GM19193 (cell line): ENCODE results near the gene SPDYC.

Source experiments
- POLR2A ChIP-seq: IDR thresholded peaks from 4 replicates; pipeline ENCODE4 v1.6.1; 2011; ENCODE audit not compliant: insufficient read depth, insufficient read length; ENCODE audit errors: extremely low read depth

Gene SPDYC

DNA sequence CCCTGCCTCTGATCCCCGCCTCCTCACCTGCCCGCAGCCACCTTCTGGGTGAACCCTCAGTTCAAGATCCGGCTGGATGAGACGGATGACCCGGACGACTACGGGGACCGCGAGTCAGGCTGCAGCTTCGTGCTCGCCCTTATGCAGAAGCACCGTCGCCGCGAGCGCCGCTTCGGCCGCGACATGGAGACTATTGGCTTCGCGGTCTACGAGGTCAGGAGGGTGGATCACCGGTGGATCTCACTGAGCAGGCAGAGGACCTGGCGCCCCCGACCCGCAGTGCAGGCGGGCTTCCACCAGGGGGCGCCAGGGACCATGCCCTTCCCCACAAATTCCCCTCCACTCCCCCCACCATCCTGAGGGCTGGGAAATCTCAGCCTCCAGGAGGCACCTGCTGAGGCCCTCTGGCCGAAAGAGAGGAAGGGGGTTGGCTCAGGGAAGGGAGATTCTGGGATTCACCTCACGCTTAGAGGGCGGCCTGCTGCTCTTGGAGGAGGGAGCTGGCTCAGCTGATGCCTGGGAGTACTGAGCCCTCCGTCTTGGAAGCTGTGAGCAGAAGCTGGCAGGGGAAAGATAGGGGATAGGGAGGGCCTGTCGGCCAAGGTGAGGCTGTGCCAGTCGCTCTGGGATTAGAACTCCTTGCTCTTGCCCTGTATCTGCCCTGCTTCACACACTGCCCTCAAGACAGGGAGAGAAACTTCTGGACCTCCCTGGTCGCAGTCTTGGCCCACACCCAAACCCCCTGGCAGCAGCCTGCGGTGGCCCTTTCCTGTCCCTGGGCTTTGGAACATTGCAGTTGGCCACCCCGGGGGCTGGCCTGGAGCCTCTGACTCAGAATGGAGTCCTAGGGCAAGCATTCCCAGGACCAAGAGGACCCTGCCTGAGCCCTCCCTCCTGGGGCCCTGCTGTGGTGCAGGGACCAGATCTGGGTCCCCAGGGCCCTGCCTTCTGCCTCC, 34.9 kb downstream of the SPDYC start:
- TF ChIP-seq POLR2A, result no peak

DNA sequence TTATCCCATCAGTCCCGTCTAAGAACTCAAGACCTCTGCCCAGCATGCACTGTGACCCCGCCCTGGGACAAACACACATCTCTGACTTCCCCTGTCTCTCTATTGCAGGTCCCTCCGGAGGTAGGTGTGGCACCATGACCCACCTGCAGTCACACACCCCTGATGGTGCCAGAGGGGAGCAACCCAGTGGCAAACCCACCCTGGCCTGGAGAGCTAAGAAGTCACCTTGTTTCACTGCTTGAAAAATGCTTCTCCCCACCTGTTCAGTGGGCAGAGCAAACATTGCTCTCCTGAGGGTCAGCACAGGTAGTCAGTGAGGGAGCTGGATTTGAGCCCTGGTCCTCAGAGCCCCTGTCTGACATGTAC, 35.6 kb downstream of the SPDYC start:
- TF ChIP-seq POLR2A, result no peak

GRCh38 chr11:65206441-65206841, 36.4 kb downstream of the SPDYC start:
- TF ChIP-seq POLR2A, result no peak

DNA sequence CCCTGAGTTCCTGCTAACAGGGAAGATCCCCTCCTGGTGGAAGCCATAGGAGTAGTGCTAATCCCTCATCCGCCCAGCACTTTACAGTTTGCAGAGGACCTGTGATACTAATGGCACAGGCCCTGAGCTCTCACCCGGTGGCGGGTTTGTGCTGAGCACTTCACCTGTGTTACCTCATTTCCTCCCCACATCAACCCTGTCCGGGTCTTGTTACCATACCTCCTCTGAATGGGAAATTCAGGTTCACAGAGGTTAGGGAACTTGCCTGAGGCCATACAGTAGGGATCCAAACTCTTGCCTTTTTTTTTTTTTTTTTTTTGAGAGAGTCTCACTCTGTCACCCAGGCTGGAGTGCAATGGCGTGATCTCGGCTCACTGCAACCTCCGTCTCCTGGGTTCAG, 36.9 kb downstream of the SPDYC start:
- no peak for TF ChIP-seq POLR2A

DNA sequence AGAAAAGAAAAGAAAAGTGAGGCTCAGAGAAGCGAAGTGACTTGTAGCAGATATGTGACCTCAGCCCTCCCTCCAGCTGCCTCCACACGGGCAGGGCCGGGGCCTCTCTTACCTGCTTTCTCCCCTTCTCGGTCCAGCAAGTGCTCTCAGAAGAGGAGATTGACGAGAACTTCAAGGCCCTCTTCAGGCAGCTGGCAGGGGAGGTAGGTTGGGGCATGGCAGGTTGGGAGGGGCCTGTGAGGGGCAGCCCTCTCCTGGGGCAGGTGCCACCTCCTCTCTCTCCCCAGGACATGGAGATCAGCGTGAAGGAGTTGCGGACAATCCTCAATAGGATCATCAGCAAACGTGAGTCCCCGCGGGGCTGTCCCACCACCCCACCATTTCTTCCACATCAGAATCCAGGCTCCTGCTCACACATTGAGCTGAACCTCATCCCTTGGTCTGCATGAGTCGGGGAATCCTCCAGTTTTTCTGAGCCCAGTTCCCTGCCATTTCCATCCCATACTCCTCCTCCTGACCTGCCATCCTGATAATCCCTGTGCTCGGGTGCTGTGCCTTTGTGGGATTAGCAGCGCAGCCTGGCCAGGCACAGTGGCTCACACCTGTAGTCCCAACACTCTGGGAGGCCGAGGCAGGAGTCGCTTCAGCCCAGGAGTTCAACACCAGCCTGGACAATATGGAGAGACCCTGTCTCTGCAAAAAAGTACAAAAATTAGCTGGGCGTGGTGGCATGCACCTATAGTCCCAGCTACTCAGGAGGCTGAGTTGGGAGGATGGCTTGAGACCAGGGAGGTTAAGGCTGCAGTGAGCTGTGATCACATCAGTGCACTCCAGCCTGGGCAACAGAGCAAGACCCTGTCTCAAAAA, 38.1 kb downstream of the SPDYC start:
- no peak for TF ChIP-seq POLR2A

DNA sequence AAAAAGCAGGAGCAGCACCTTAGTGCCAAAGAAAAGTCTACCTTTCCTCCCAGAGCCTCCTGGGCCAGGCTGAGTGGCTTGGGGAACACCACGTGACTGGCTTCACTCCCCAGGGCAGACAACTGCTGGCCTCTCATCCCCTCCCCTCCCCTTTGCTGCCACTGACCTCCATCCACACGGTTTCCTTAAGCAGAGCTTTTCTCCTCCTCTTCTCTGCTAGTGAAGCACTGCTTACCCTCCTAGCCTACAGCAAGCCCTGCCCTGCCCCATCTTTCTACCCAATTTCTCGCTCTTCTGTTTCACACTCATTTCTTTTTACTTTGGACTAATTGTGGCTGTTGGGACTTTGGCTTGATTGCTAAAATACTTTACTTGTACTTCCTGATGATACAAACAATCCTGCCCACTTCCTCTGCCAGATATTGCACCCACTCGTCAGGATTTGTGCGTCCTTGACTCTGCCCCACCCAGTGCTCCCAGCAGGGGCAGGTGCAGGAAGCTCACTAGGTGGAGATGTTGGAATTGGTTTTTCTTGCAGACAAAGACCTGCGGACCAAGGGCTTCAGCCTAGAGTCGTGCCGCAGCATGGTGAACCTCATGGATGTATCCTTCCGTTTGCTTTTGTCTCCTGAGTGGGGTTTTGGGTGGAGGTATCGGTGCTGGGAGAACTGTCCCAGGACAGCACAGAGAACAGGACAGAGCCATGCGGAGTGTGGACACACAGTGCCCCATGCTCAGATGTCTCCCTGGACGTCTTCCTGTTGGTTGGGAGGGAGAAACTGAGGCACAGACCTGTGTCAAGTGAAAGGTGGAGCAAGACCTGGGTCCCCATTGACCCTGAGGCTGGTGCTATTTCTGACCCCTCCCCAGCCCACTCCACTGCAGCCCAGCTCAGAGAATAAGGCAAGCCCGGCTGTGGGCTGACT, 39.0 kb downstream of the SPDYC start:
- no peak for TF ChIP-seq POLR2A

DNA sequence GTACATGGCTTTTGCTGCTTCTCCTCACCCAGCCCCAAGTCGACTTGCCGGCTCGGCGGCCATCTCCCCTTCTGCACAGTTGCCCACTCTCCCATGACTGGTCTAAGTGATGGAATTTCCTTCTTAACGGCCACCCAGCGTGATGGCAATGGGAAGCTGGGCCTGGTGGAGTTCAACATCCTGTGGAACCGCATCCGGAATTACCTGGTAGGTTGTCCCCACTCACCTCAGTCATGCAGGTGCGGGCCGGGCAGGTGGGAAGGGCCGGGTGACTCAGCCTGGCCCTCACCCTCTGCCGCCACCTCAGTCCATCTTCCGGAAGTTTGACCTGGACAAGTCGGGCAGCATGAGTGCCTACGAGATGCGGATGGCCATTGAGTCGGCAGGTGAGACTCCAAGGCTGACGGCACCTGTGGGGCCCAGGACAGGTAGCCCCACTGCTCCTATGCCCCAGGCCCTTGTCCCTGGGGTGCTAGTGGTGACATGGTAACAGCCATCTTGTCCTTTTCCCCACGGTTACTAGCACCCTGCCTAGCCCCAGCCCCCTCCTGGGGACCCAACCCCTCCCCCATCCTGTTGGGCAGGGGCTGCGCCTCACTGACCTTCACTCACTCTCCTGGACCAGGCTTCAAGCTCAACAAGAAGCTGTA, 39.8 kb downstream of the SPDYC start:
- no peak for TF ChIP-seq POLR2A

DNA sequence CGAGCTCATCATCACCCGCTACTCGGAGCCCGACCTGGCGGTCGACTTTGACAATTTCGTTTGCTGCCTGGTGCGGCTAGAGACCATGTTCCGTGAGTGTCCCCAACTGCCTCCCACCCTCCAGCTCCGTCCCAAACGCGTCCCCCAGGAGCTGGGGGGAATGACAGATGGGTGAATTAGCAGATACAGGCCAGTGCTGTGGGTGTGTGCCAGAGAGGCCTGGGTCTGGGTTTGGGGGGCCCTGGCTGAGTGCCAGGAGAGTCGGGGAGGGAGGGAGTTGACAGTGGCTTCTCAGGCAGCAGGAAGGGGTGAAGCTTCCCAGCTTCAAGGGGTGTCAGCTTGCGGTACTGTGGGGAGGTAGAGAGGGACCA, 40.3 kb downstream of the SPDYC start:
- no peak for TF ChIP-seq POLR2A

DNA sequence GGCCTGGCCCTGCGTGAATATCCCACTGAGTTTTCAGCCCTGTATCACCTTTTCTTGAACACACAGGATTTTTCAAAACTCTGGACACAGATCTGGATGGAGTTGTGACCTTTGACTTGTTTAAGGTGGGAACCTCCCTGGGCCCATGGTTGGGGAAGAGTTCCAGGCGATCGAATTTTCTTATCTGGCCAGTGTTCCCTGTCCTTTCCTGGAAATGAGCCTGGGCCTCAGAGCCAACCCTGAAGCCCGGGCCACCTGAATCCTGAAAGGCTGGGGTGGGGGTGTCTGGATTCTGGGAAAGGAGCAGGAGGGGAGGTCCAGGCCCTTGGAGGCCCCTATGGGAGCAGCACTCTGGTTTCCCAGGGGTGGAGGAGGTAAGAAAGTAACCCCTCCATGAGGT, 40.7 kb downstream of the SPDYC start:
- TF ChIP-seq POLR2A, result no peak

- TF ChIP-seq POLR2A, result no peak
Measured at GRCh38 chr11:65211293-65212105, 41.5 kb downstream of the SPDYC start.

DNA sequence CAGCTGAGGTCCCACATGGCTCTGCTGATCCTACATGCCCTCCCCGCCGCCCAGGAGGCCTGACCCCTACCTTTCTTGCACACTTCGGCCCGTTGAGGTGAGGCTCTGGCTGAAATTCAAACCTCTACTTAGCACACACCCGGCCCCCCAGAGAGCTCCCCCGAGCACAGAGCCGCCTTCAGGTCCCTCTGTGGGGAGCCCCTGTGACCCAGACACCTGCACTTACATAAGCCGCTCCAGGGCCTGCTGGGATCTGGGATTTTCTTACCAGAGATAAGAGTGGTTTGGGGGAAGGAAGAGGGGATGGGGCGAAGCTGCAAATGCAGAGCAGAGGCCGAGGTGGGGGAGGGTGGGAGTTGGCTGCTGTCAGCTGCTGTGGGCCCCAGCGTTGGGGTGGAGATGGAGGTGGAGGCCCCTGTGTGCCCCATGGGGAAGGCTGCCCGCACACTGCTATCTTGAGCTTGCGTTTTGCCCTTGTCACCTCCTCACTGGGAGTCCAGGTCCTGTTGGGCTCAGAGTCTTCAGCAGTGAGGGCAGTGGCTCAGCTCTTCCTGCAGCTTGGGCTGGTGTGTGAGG, 42.3 kb downstream of the SPDYC start:
- no peak for TF ChIP-seq POLR2A

DNA sequence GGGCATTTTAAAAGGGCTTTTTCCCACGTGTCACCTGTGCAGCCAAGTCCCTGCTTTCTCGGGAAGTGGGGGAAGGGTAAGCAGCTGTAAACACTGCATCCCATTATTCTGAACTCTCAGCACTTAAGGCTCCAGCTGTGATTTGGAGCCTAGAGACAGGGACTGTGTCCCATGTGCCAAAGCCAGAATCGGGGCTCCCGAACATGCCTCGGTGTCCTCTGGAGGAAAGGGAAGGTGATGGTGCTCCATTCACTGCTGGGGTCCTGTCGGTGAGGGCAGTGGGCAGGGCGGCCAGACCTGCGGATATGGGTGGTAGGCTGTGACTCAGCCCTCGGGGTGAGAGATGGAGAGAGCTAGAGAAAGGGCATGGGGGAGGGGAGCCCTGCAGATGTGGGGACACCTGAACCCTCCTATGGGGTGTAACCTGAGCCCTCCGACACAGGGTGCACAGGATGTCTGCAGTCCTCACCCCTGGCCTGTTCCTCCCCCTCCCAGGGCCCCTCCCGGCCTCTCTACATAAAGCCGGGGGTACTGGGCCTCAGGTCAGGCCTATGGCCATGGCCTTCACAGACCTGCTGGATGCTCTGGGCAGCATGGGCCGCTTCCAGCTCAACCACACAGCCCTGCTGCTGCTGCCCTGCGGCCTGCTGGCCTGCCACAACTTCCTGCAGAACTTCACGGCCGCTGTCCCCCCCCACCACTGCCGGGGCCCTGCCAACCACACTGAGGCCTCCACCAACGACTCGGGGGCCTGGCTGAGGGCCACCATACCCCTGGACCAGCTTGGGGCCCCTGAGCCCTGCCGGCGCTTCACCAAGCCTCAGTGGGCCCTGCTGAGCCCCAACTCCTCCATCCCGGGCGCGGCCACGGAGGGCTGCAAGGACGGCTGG, 43.5 kb downstream of the SPDYC start:
- TF ChIP-seq POLR2A, result no peak
